Right forelimb (tissue), 1 donor: ENCODE results near the gene ARL16.

ENCODE experiments used
- DNase-seq: peaks from one replicate; pipeline ENCODE4 v3.0.0-alpha.2; 2018

Gene ARL16

GRCh38 chr17:81683584-81684441 is at the start of gene ARL16, which contains the start of gene HGS:
TSS of gene ARL16 (minus strand) at chr17:81683797. CDS start at chr17:81683753, 44 bp downstream.
TSS of gene HGS (plus strand) at chr17:81684011. CDS start at chr17:81684067, 56 bp downstream.
- DNase-seq = peak; percentile 99

- DNase-seq = no peak
Observed at GRCh38 chr17:81727324-81728031, 43.9 kb upstream of the ARL16 start.

- DNase-seq = no peak
Observed at GRCh38 chr17:81726004-81726403, 42.4 kb upstream of the ARL16 start.

- no peak for DNase-seq
Observed at GRCh38 chr17:81725439-81725838, 41.8 kb upstream of the ARL16 start.

GRCh38 chr17:81723651-81724209 is 40.1 kb upstream of the ARL16 start:
- DNase-seq = no peak

- DNase-seq = no peak
Observed at GRCh38 chr17:81722184-81723120, 38.9 kb upstream of the ARL16 start.

- no peak for DNase-seq
Observed at GRCh38 chr17:81720267-81721071, 36.9 kb upstream of the ARL16 start.

GRCh38 chr17:81719410-81720266 is 36.0 kb upstream of the ARL16 start:
- DNase-seq = no peak

- no peak for DNase-seq
Observed at GRCh38 chr17:81717766-81718089, 34.1 kb upstream of the ARL16 start.

GRCh38 chr17:81717049-81717765 is 33.6 kb upstream of the ARL16 start:
- no peak for DNase-seq

- DNase-seq = no peak
Observed at GRCh38 chr17:81716674-81716996, 33.0 kb upstream of the ARL16 start.

- no peak for DNase-seq
Observed at GRCh38 chr17:81715872-81716673, 32.5 kb upstream of the ARL16 start.

GRCh38 chr17:81715107-81715871 is 31.7 kb upstream of the ARL16 start:
- no peak for DNase-seq

GRCh38 chr17:81714412-81715106 is 31.0 kb upstream of the ARL16 start:
- no peak for DNase-seq

- DNase-seq = no peak
Observed at GRCh38 chr17:81713556-81714411, 30.2 kb upstream of the ARL16 start.

- DNase-seq = no peak
Observed at GRCh38 chr17:81713004-81713555, 29.5 kb upstream of the ARL16 start.
